GM12891 (cell line): ENCODE measurements around the gene RNF217.

ENCODE experiments used
- POLR2A ChIP-seq: IDR thresholded peaks from 2 replicates; pipeline ENCODE4 v1.6.1; 2011; ENCODE audit warnings: low read depth, low read length, control low read depth
- POLR2AphosphoS5 ChIP-seq: IDR thresholded peaks from 2 replicates; pipeline ENCODE4 v1.6.1; 2011; ENCODE audit warnings: low read depth, low read length, control low read depth
- SPI1 ChIP-seq: IDR thresholded peaks from 2 replicates; pipeline ENCODE4 v1.6.1; 2011; ENCODE audit warnings: low read depth, low read length, control low read depth
- TAF1 ChIP-seq: IDR thresholded peaks from 2 replicates; pipeline ENCODE4 v1.6.1; 2011; ENCODE audit warnings: low read depth, low read length, control low read depth

- TF ChIP-seq TAF1 (no peak), POLR2A (no peak), POLR2AphosphoS5 (no peak), SPI1 (no peak)
These were observed 140.7 kb downstream of the RNF217 start for GRCh38 chr6:125102891-125103290.
